ENCODE data around the gene NFIA.
"Not testable (repeated sequence)": the region's sequence is repeated elsewhere in the genome, so short reads cannot be mapped to it uniquely, and the experiment has no call there.

The NFIA gene

GRCh38 chr1:61459345-61459744 is 377.0 kb downstream of the NFIA start:
- TF ChIP-seq POLR2AphosphoS5 (IDR thresholded peaks at IDR 0.05; ENCODE audit: borderline replicate concordance, low read depth, low read length): no peak
- no peak for TF ChIP-seq FOXP2 (optimal IDR thresholded peaks at IDR 0.05; ENCODE audit: control extremely low read depth, extremely low read length, insufficient read depth)
- no peak for TF ChIP-seq EZH2 (IDR thresholded peaks at IDR 0.05)
- H3K4me3 ChIP-seq: no peak overlapping the region
- peaks cover 13% of the 10 kb centered on the region for H3K36me3 ChIP-seq (ENCODE audit: insufficient read depth, low read length)
- H3K27ac ChIP-seq: no peak overlapping the region
- H3K9ac ChIP-seq (ENCODE audit: insufficient read length): no peak overlapping the region
- no peak for DNase-seq (ENCODE audit: low read depth, low spot score)
- no peaks in the 10 kb centered on the region for H3K9me3 ChIP-seq (ENCODE audit: low read depth, low read length)

DNA sequence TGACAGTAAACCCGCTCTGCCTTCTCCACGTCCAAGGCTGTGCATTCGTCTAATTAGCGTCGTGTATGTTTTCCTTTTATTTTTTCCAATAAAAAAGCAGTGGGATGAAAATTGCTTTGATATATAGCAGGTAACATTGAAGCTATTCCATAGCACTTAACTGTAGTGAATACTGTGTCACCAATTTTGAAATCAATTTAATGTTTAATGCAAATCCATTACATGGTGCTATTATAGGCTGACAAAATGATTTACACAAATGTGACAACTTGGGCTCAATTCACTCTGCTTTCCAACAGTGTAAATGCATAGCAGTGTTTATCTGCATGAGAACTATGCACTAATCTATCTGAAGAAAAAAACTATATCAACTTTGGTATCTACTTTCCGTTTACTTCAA is 377.8 kb downstream of the NFIA start:
- no peak overlapping the region for H3K27ac ChIP-seq
- no peaks in the 10 kb centered on the region for H3K9me3 ChIP-seq (ENCODE audit: low read depth, low read length)
- TF ChIP-seq EZH2 (IDR thresholded peaks at IDR 0.05) (no peak), POLR2AphosphoS5 (IDR thresholded peaks at IDR 0.05; ENCODE audit: borderline replicate concordance, low read depth, low read length) (no peak), FOXP2 (optimal IDR thresholded peaks at IDR 0.05; ENCODE audit: control extremely low read depth, extremely low read length, insufficient read depth) (no peak)
- H3K4me3 ChIP-seq: no peak overlapping the region
- peaks cover 10% of the 10 kb centered on the region for H3K36me3 ChIP-seq (ENCODE audit: insufficient read depth, low read length)
- DNase-seq (ENCODE audit: low read depth, low spot score): no peak
- no peak overlapping the region for H3K9ac ChIP-seq (ENCODE audit: insufficient read length)

- DNase-seq (ENCODE audit: low read depth, low spot score): no peak
- no peak overlapping the region for H3K4me3 ChIP-seq
- no peak for TF ChIP-seq EZH2 (IDR thresholded peaks at IDR 0.05)
- no peak for TF ChIP-seq FOXP2 (optimal IDR thresholded peaks at IDR 0.05; ENCODE audit: control extremely low read depth, extremely low read length, insufficient read depth)
- TF ChIP-seq POLR2AphosphoS5 (IDR thresholded peaks at IDR 0.05; ENCODE audit: borderline replicate concordance, low read depth, low read length): no peak
Observed at GRCh38 chr1:61461406-61462384, 379.3 kb downstream of the NFIA start.

GRCh38 chr1:61462628-61463027 is 380.3 kb downstream of the NFIA start:
- DNase-seq (ENCODE audit: low read depth, low spot score): no peak

More at GRCh38 chr1:61461406-61462384, 379.3 kb downstream of the NFIA start:
- Histone ChIP-seq H3K27ac (no peak overlapping the region), H3K36me3 (ENCODE audit: insufficient read depth, low read length) (no peaks in the 10 kb centered on the region), H3K9me3 (ENCODE audit: low read depth, low read length) (no peaks in the 10 kb centered on the region), H3K9ac (ENCODE audit: insufficient read length) (no peak overlapping the region)

GRCh38 chr1:61463220-61463619 is 380.9 kb downstream of the NFIA start:
- no peaks in the 10 kb centered on the region for H3K9me3 ChIP-seq (ENCODE audit: low read depth, low read length)
- TF ChIP-seq POLR2AphosphoS5 (IDR thresholded peaks at IDR 0.05; ENCODE audit: borderline replicate concordance, low read depth, low read length): no peak
- no peak for TF ChIP-seq FOXP2 (optimal IDR thresholded peaks at IDR 0.05; ENCODE audit: control extremely low read depth, extremely low read length, insufficient read depth)
- TF ChIP-seq EZH2 (IDR thresholded peaks at IDR 0.05): no peak
- no peak overlapping the region for H3K4me3 ChIP-seq
- DNase-seq (ENCODE audit: low read depth, low spot score): no peak
- no peak overlapping the region for H3K27ac ChIP-seq
- H3K9ac ChIP-seq (ENCODE audit: insufficient read length): no peak overlapping the region
- no peaks in the 10 kb centered on the region for H3K36me3 ChIP-seq (ENCODE audit: insufficient read depth, low read length)

More at GRCh38 chr1:61462628-61463027, 380.3 kb downstream of the NFIA start:
- Histone ChIP-seq H3K9me3 (ENCODE audit: low read depth, low read length) (no peaks in the 10 kb centered on the region), H3K9ac (ENCODE audit: insufficient read length) (no peak overlapping the region), H3K4me3 (no peak overlapping the region), H3K27ac (no peak overlapping the region), H3K36me3 (ENCODE audit: insufficient read depth, low read length) (no peaks in the 10 kb centered on the region)
- TF ChIP-seq EZH2 (IDR thresholded peaks at IDR 0.05): no peak
- TF ChIP-seq POLR2AphosphoS5 (IDR thresholded peaks at IDR 0.05; ENCODE audit: borderline replicate concordance, low read depth, low read length): no peak
- TF ChIP-seq FOXP2 (optimal IDR thresholded peaks at IDR 0.05; ENCODE audit: control extremely low read depth, extremely low read length, insufficient read depth): no peak

GRCh38 chr1:61467836-61468235 is 385.5 kb downstream of the NFIA start:
- not testable (repeated sequence) for H3K36me3 ChIP-seq (ENCODE audit: insufficient read depth, low read length); H3K27ac ChIP-seq; H3K9me3 ChIP-seq (ENCODE audit: low read depth, low read length); H3K9ac ChIP-seq (ENCODE audit: insufficient read length); DNase-seq (ENCODE audit: low read depth, low spot score); H3K4me3 ChIP-seq

DNA sequence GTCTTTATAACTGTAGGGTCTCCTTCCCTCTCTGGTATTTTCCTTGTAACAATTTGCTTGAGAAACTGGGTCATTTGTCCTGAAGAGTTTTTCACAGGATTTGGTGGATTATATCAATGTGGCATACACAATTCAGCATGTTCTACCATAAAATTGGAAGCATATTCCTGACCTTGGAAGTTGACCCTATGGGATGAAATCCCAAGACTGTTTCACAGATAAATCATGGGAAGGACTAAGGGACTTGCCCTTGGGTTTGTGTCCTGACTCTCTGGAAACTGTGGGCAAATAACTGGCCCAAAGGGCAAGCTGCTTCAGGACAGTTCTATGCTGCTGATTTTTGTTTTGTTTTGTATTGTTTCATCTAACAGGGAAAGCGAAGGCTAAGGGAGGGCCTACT is 387.0 kb downstream of the NFIA start:
- Histone ChIP-seq H3K9me3 (ENCODE audit: low read depth, low read length) (no peaks in the 10 kb centered on the region), H3K4me3 (no peak overlapping the region), H3K36me3 (ENCODE audit: insufficient read depth, low read length) (no peaks in the 10 kb centered on the region), H3K9ac (ENCODE audit: insufficient read length) (no peak overlapping the region), H3K27ac (no peak overlapping the region)
- no peak for TF ChIP-seq POLR2AphosphoS5 (IDR thresholded peaks at IDR 0.05; ENCODE audit: borderline replicate concordance, low read depth, low read length)
- TF ChIP-seq FOXP2 (optimal IDR thresholded peaks at IDR 0.05; ENCODE audit: control extremely low read depth, extremely low read length, insufficient read depth): no peak
- no peak for TF ChIP-seq EZH2 (IDR thresholded peaks at IDR 0.05)
- DNase-seq (ENCODE audit: low read depth, low spot score): no peak

DNA sequence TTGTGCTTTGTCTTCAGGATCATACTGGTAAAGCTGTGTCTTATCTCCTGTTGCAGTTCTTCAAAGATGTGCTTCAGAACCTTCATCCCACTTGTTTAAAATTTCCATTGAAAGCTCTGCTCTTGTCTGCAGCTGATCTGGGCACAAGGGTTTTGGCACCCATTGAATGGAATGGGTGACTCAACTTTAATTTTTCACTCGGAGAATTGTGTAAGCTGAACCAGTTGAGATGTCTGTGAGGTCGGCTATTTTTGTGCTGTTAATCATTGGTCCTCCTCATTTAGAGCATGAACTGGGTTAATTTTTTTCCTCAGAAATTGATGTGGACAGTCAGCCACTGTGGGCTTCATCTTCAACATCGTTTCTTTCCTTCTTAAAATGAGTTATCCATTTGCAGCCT is 390.5 kb downstream of the NFIA start:
- no peak for DNase-seq (ENCODE audit: low read depth, low spot score)
- no peaks in the 10 kb centered on the region for H3K36me3 ChIP-seq (ENCODE audit: insufficient read depth, low read length)
- no peak overlapping the region for H3K4me3 ChIP-seq
- TF ChIP-seq POLR2AphosphoS5 (IDR thresholded peaks at IDR 0.05; ENCODE audit: borderline replicate concordance, low read depth, low read length): no peak
- TF ChIP-seq EZH2 (IDR thresholded peaks at IDR 0.05): no peak
- no peak for TF ChIP-seq FOXP2 (optimal IDR thresholded peaks at IDR 0.05; ENCODE audit: control extremely low read depth, extremely low read length, insufficient read depth)
- no peak overlapping the region for H3K9ac ChIP-seq (ENCODE audit: insufficient read length)
- no peaks in the 10 kb centered on the region for H3K9me3 ChIP-seq (ENCODE audit: low read depth, low read length)
- H3K27ac ChIP-seq: no peak overlapping the region
